ENCODE measurements around the gene AHRR.

Gene AHRR

DNA sequence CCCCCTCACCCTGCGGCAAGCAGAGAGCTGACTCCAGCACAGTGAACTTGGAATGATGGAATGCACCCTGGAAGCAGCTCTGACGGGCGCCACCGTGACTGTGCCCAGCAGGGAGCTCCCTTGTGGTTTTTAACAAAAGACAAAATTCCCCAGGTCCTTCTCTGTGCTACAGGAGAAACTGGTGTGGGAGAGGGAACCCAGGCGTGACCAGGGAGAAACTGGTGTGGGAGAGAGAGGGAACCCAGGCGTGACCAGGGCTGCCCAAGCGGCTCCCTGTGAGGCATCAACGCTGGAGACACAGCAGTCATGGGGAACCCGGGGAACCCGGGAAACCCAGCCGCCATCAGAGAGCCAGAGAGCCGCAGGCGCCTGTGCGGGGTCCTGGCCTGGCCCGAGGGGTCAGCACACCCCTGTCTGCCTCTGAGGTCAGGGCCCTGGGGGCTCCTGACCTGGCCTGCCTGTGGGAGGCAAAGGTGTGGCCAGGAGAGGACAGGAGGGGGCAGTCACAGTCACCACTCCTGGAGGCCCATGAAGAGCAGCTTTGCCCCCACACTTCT, 3.1 kb upstream of the AHRR start:
- in situ Hi-C loops (cut with MboI; ENCODE audit: low sequenced_read_pairs): loop anchor here (10.0 kb wide), 1 partner anchor 116 kb away; no protein-coding TSS in a partner anchor

DNA sequence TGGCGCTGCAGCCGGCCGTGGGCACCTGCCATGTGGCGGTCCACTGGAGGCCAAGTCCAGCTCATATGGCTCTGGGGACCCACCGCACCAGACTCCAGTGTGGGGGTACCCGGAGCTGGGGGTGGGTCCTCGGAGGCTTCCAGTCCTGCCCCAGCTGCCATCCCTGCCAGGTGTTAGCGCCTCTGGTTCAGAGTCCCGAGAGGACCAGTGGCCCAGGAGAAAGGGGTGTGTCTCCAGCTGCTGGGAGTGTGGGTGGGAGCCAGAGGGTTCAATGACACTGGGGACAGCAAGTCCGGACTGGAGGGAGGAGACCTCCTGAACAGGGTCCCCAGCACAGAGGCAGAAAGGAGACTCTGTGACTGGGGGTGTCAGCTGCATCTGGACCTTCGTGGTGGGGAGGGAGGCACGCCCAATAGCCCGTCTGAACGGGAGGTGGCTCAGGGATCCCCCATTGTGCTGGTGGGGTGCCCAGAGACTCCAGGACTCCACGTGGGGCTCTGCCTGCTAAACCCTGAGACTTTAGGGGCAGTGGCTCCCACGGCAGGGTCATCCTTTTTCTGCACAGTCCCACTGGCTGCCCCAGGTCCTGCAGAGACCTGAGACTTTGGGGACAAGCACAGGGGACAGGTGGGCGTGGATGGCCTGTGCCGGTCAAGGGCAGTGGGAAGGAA, 2.4 kb upstream of the AHRR start:
- in situ Hi-C loops (cut with MboI; ENCODE audit: low sequenced_read_pairs): loop anchor here (10.0 kb wide), 1 partner anchor 116 kb away; no protein-coding TSS in a partner anchor

DNA sequence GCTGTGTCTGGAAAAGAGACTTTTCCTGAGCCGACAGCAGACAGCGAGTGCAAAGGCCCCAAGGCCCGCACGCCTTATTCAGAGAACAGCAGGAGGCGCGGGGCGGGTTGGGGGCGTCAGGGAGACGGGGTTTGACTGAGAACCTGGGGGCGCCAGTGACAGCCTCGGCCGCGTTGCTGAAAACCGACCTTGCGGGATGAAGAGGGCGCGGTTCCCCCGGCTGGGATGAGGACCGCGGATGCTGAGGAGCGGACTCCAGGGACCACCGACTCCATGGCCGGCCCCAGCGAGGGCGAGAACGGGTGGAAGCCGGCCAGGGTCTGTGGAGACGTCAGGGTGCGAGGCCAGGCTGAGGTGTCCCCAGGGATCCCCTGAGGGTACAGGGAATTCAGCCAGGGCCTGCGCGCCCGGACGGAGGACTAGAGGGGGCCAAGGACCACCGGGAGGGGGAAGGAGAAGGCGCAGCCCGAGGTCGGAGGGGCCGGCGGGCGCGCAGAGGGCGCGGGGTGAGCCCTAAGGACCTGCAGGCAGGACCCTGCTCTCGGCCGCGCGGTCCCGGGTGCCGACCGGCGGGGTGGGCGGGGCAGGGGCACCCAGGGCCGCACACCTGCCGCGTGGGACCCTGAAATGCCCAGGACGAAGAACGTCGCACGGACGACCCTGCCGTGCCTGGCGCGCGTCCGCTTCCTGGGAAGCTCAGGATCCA, 837 bp upstream of the AHRR start:
- in situ Hi-C loops (cut with MboI; ENCODE audit: low sequenced_read_pairs): no loop called here

DNA sequence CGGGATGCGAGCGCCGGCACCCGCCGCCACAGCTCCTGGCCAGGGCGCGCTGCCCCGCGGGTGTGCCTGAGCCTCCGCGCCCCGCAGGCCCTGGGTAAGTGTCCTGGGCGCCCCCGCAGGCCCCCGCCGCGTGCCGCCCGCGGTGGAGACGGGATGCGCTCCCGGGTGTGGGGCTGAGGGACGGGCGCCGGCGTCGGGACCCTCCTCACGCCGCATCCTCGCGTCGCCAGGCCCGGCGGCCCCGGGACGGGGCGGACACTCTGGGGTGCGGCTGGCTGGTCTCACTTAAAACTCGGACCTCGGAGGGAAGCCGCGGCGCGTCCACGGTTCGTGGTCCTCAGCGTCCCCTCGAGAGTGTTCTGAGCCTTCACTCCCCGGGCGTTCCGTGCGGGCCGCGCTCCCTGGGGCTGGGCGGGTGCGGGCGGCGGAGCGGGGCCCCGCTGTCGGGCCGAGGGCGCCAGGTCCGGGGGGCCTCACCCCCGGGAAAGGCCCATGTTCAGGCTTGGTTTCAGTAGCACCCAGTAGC, 275 bp downstream of the AHRR start:
- in situ Hi-C loops (cut with MboI; ENCODE audit: low sequenced_read_pairs): no loop called here

DNA sequence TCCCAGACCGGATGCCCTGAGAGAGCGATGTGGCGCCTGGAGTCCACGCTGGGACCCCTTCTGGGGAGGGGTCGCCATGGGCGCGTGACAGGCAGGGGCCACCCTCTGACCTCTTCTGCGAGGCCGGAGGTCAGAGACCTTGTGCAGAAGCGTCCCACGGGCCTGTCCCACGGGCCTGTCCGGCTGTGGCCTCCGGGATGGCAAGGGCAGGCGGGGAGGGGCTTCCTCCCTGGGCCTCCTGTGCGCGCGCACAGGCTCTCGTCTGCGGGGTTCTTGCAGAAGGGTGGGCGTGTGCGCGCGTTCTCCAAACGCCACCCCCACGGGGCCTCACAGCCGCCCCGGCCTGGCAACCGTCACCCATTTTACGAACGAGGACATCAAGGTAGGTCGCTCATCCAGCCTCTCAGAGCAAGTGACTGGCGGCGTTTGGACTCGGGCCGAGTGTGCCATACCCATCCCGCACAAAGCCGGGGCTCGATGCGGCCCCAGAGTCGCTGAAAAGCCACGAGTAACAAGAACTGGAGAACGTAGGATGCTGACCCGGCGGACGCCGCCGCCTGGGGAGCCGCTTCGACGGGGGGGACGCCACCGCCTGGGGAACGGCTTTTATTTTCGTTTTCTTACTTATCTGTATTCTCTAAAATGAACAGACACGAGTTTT, 897 bp downstream of the AHRR start:
- in situ Hi-C loops (cut with MboI; ENCODE audit: low sequenced_read_pairs): no loop called here

DNA sequence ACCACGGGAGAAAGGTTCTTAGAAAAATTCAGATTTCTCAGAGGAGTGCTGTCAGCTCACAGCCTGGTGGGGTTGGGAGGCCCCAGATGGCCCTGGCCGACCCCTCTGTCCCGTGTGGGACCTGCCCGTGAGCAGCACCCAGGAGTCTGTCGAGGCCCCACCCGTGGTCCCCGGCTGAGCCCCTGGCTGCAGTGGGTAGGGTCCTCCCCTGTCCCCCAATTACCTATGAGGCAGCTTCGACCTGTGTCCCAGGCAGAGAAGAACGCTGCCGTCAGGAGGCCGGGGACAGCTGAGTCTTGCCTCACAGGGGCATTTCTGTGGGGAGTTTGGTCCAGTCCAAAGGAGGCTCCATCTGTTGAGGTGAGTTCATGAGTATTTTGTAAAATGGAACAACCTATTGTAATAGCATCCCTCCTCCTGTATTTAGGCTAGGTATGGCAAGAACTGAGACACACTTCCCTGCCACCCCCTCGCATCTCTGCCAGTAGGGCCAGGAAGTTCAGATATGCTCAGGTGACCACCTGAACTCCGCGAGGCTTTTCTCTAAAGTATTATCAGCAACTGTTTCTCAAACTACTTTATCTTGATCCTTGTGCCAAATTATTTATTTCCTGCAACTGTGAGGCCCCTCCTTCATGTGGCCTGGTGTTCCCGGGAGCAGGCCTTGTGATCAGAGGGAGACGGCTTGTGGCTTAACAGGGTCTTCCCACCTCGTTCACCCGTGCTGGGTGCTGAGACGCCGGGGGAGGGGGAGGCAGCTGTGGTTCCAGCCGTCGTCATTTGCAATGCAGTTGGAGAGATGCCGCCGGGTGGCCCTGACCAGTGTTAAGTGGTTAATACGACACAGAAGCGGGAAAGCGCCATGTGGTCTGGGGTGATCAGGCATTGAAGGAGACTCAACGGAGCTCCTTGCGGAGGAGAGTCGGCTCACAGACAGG, 1.7 kb downstream of the AHRR start:
- in situ Hi-C loops (cut with MboI; ENCODE audit: low sequenced_read_pairs): no loop called here

DNA sequence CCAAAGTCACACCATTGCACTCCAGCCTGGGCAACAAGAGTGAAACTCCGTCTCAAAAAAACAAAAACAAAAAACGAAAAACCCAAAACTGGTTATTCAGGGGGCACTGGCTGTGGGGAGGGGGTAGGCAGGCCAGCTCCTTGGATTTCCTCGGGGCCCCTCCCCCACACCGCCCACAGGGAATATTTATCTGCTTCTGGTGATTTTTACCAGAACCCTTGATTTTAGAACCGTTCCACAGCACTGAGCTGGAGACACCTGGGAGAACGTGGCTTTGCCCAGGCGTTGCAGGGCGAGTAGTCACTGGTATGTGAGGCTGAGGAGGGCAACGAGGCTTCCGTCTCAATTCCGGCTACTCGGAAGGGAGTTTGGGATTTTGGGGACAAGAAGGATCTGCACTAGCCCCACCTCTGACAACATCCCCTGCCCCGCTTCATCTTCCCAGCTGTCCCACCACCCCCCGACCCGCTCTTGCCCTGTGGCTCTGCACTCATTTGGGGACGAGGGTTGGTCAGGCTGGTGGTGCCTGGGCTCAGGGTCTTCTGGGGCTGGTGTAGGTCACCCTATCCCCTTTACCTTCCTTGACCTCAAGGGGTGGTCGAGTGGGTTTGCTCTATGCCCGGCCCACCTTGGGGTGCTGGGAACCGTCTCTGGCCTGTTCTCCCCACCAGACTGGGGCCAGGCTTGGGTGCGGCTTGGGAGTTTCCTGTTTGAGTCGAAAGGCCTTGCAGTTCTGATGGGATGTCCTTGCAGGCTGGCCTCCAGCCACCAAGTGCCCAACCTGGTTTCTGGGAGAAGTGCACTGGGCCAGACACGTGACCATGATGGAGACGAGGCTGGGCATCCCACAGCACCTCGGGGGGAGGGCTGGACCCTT, 3.5 kb downstream of the AHRR start:
- in situ Hi-C loops (cut with MboI; ENCODE audit: low sequenced_read_pairs): no loop called here

DNA sequence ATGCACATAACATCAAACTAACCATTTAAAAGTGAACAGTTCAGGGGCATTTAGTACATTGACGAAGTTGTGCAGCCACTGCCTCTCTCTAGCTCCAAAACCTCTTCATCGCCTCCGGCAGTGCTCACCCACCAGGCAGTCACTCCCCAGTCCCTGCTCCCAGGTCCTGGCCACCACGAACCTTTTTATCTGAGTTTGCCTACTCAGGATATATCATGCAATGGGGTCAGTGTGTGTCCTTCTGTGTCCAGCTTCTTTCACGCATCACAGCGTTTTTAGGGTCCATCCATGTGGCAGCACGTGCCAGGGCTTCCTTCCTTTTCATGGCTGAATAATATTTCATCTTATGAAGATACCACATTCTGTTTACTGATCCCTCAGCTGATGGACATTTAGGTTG, 4.6 kb downstream of the AHRR start:
- in situ Hi-C loops (cut with MboI; ENCODE audit: low sequenced_read_pairs): no loop called here

DNA sequence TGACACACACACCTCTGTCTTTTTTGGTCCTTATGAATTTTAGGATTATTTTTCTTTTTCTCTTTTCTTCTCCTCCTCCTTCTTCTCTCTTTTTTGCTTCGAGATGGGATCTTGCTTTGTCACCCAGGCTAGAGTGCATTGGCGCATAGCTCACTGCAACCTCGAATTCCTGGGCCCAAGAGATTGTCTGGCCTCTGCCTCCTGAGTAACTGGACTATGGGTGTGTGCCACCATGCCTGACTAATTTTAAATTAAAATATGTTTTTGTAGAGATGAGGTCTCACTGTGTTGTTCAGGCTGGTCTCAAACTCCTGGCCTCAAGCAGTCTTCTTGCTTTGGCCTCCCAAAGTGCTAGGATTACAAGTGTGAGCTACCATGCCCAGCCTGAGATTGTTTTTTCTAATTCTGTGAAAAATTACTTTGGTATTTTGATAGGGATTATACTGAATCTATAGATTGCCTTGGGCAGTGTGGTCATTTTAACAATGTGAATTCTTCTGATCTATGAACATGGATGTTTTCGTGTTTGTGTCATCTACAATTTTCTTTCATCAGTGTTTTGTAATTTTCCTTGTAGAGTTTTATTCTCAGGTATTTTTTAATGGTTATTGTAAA, 7.7 kb downstream of the AHRR start:
- in situ Hi-C loops (cut with MboI; ENCODE audit: low sequenced_read_pairs): no loop called here

DNA sequence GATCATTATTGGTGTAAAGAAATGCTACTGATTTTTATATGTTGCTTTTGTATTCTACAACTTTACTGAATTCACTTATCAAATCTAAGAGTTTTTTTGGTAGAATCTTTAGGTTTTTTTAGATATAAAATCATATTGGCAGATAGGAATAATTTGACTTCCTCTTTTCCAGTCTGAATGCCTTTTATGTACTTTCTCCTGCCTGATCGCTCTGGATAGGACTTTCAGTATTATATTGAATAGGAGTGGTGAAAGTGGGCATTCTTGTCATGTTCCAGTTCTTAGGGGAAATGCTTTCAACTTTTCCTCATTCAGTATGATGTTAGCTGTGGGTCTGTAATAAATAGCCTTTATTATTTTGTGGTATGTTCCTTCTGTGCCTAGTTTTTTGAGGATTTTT, 8.3 kb downstream of the AHRR start:
- in situ Hi-C loops (cut with MboI; ENCODE audit: low sequenced_read_pairs): no loop called here

DNA sequence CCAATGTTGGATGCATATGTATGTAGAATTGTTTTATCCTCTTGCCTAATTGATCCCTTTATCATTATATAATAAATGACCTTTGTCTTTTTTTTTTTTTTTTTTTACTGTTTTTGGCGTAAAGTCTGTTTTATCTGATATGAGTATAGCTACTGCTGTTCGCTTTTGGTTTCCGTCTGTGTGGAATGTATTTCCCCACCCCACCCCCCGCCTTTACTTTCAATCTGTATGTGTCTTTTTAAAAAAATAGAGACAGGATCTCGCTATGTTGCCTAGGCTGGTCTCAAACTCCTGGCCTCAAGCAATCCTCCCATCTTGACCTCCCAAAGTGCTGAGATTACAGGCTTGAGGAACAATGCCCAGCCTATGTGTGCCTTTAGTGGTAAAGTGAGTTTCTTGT, 11.3 kb downstream of the AHRR start:
- in situ Hi-C loops (cut with MboI; ENCODE audit: low sequenced_read_pairs): no loop called here

DNA sequence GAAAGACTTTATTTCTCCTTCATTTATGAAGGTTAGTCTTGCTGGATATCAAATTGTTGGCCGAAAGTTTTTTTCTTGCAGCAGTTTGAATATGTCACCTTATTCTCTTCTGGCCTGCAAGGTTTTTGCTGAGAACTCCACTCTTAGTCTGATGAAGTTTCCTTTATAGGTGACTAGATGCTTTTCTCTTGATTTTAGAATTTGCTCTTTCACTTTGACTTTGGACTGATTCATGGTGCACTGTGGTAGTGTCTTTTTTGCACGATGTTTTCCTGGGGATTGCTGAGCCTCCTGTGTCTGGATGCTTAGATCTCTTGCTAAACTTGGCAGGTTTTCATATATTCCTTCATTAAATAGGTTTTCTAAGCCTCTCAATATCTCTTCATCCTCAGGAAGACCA, 12.4 kb downstream of the AHRR start:
- in situ Hi-C loops (cut with MboI; ENCODE audit: low sequenced_read_pairs): no loop called here

DNA sequence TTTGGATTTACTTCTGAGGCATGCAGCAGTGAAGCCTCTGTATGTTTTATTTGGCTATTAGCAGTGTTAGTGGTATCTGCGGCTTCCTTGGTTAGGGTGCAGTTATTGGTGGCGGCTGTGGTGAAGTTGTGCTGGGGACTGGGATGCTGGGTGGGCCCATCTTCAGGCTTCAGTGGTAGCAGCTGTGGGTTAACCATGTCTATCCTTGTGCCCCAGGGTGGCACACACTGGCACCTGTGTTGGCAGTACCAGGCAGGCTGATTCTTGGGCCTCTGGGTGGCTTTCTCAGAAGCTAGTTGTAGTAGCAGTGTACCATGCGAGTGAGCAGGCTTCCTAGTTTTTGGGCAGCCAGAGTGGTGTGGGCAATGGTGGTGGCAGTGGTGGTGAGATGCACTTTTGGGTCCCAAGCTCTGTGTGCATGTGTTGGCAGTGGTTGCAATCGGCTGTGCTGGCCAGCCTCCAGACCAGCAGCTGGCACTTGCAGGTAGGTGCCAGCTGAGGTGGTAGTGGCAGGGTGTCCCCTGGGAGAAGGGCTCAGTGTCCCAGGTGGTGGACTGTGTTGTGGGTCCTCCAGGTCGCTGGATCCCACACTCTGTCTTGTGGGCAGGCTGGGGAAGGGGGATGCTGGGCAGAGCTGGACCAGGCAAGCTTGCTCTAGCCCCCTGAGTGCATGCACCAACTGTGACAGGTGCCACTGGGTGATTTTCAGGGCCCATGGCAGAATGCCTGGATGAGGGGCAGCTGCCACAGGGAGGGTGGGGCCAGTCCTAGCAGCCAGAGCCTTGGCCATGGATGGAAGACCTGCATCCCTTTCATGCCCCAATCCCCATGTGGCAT, 13.6 kb downstream of the AHRR start:
- in situ Hi-C loops (cut with MboI; ENCODE audit: low sequenced_read_pairs): no loop called here

DNA sequence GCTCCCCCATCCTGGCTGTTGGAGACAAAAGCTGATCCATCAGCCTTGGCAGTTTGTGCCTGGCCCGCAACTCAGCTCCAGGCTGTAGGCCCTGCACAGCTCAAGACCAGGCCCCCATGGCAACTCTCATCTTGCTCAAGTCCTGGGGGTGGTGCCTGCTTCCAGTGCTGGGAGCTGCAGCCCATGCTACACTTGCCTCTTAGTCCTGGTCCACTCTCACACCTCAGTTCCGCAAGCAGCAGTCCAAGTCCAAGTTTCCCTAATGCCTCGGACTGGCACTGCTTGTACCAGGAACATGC, 14.2 kb downstream of the AHRR start:
- in situ Hi-C loops (cut with MboI; ENCODE audit: low sequenced_read_pairs): no loop called here

DNA sequence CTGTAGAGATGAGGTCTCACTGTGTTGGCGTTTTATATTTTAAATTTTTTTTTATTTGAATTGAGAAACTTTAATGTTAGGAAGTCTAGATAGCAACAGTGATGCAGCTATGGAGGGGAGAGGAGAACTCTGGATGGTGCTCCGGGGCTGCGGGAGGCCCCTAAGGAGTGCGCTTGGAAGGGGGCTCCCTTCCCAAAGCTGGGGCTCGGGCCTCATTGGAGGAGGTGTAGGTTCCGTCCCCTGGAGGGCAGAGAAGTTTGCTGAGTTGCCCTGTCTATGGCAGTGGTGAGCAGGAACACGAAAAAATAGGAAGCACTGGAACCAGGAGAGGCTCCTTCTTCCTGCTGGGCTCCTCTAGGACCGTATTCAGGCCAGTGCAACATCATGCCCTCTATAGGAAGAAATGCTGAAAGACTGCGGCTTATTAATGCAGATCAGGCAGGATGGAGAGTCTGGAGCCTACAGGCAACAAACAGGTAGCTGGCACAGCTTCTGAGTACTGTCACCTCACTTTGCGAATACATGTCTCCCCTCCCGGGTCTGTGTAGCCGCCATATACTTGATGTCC, 16.1 kb downstream of the AHRR start:
- in situ Hi-C loops (cut with MboI; ENCODE audit: low sequenced_read_pairs): no loop called here

DNA sequence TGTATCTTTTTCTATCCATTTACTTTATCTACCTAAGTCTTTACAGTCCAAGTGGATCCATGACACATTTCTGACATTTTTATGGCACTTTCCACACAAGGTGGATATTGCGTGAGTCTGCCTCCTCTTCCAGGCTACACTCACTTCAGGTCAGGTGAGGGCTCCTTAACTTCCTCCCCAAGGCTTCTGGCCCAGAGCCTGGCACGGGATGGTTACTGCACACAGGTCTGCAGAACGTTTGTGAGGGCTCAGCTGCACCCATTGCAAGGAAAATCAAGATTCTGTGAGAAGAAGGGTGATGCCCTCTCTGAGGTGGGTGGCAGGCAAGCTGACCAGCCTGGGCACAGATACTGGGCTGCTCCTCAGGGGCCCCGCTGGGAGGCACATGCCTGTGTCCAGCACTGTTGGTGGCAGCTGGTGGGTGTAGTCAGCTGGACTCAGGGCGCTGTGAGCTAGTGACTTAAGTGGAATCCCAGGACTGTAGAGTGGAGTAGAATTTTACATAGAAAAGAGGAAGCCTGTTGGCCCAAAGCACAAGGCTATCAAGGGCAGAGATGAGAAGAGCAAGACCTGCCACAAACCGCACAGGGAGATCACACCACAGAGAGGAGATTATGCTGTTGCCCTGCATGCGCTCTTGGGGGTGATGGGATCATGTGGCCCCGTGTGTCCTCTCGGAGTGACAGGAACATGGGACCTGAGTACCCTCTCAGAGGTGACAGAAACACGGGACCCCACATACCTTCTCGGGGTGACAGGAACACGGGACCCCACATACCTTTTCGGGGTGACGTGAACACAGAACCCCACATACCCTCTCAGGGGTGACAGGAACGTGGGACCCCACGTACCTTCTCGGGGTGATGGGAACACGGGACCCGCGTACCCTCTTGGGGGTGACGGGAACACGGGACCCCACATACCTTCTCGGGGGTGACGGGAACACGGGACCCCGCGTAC, 21.3 kb downstream of the AHRR start:
- in situ Hi-C loops (cut with MboI; ENCODE audit: low sequenced_read_pairs): loop anchor here (10.0 kb wide), 1 partner anchor 92 kb away; no protein-coding TSS in a partner anchor

All from HL-60/S4 treated with phorbol 12-myristate 13-acetate at 8.2 ng/mL for 4 days and 3 days (cell line).